ENCODE data around the gene TENT5A.

The TENT5A gene

GRCh38 chr6:81704700-81705099 lies 47.8 kb downstream of the TENT5A start:
- H3K9me3 ChIP-seq (ENCODE audit: low read depth, low read length): no peaks in the 10 kb centered on the region
- no peak for DNase-seq (ENCODE audit: low read depth, low spot score)
- no peaks in the 10 kb centered on the region for H3K36me3 ChIP-seq (ENCODE audit: insufficient read depth, low read length)
- H3K9ac ChIP-seq (ENCODE audit: insufficient read length): no peak overlapping the region
- no peak for TF ChIP-seq EZH2 (IDR thresholded peaks at IDR 0.05)
- no peak for TF ChIP-seq FOXP2 (optimal IDR thresholded peaks at IDR 0.05; ENCODE audit: control extremely low read depth, extremely low read length, insufficient read depth)
- TF ChIP-seq POLR2AphosphoS5 (IDR thresholded peaks at IDR 0.05; ENCODE audit: borderline replicate concordance, low read depth, low read length): no peak
- H3K4me3 ChIP-seq: no peak overlapping the region
- H3K27ac ChIP-seq: no peak overlapping the region

GRCh38 chr6:81700414-81700813 lies 52.1 kb downstream of the TENT5A start:
- Histone ChIP-seq H3K4me3 (no peak overlapping the region), H3K9me3 (ENCODE audit: low read depth, low read length) (no peaks in the 10 kb centered on the region), H3K27ac (no peak overlapping the region), H3K36me3 (ENCODE audit: insufficient read depth, low read length) (no peaks in the 10 kb centered on the region), H3K9ac (ENCODE audit: insufficient read length) (no peak overlapping the region)
- TF ChIP-seq EZH2 (IDR thresholded peaks at IDR 0.05): no peak
- DNase-seq (ENCODE audit: low read depth, low spot score): no peak

- Histone ChIP-seq H3K9me3 (ENCODE audit: low read depth, low read length) (no peaks in the 10 kb centered on the region), H3K4me3 (no peak overlapping the region), H3K36me3 (ENCODE audit: insufficient read depth, low read length) (no peaks in the 10 kb centered on the region), H3K27ac (no peak overlapping the region), H3K9ac (ENCODE audit: insufficient read length) (no peak overlapping the region)
- no peak for TF ChIP-seq FOXP2 (optimal IDR thresholded peaks at IDR 0.05; ENCODE audit: control extremely low read depth, extremely low read length, insufficient read depth)
- no peak for TF ChIP-seq POLR2AphosphoS5 (IDR thresholded peaks at IDR 0.05; ENCODE audit: borderline replicate concordance, low read depth, low read length)
- TF ChIP-seq EZH2 (IDR thresholded peaks at IDR 0.05): no peak
- DNase-seq (ENCODE audit: low read depth, low spot score): no peak
Measured at GRCh38 chr6:81697559-81697958, 54.9 kb downstream of the TENT5A start.

GRCh38 chr6:81696524-81696923 lies 56.0 kb downstream of the TENT5A start:
- Histone ChIP-seq H3K27ac (no peak overlapping the region), H3K36me3 (ENCODE audit: insufficient read depth, low read length) (no peaks in the 10 kb centered on the region), H3K9ac (ENCODE audit: insufficient read length) (no peak overlapping the region), H3K4me3 (no peak overlapping the region), H3K9me3 (ENCODE audit: low read depth, low read length) (no peaks in the 10 kb centered on the region)
- no peak for DNase-seq (ENCODE audit: low read depth, low spot score)
- TF ChIP-seq FOXP2 (optimal IDR thresholded peaks at IDR 0.05; ENCODE audit: control extremely low read depth, extremely low read length, insufficient read depth) (no peak), EZH2 (IDR thresholded peaks at IDR 0.05) (no peak), POLR2AphosphoS5 (IDR thresholded peaks at IDR 0.05; ENCODE audit: borderline replicate concordance, low read depth, low read length) (no peak)

All from SK-N-MC (cell line).